ENCODE measurements around the gene RASSF1.
A peak's percentile ranks its signal among the peaks of the same experiment; 100 is the strongest.

Gene RASSF1

GRCh38 chr3:50378757-50379156 lies 38.1 kb upstream of the RASSF1 start:
- TF ChIP-seq ARNT (IDR thresholded peaks at IDR 0.05): no peak
- TF ChIP-seq ELF4 (IDR thresholded peaks at IDR 0.05): no peak
- no peak for TF ChIP-seq LEF1 (IDR thresholded peaks at IDR 0.05; ENCODE audit: borderline replicate concordance)
- ChIA-PET CTCF (no interaction called here), POLR2A (no interaction called here)
- DNase-seq (ENCODE audit: extremely low spot score): no peak

- CTCF ChIA-PET: no interaction called here
- DNase-seq (ENCODE audit: extremely low spot score): no peak
- POLR2A ChIA-PET: interaction anchor here (1.0 kb wide), 1 partner anchor 41 kb away, joined by 3 read pairs; no protein-coding TSS in a partner anchor
- TF ChIP-seq PKNOX1 (IDR thresholded peaks at IDR 0.05) (no peak), HDGF (IDR thresholded peaks at IDR 0.05; ENCODE audit: borderline replicate concordance) (no peak), ELF4 (IDR thresholded peaks at IDR 0.05) (no peak), LEF1 (IDR thresholded peaks at IDR 0.05; ENCODE audit: borderline replicate concordance) (no peak), FOXM1 (IDR thresholded peaks at IDR 0.05; ENCODE audit: borderline replicate concordance) (no peak), BHLHE40 (IDR thresholded peaks at IDR 0.05; ENCODE audit: borderline replicate concordance) (no peak), CTBP1 (IDR thresholded peaks at IDR 0.05; ENCODE audit: borderline replicate concordance) (no peak)
Observed at GRCh38 chr3:50378024-50378423, 37.4 kb upstream of the RASSF1 start.

- ChIA-PET POLR2A (interaction anchor here (1.0 kb wide), 1 partner anchor 48 kb away, joined by 3 read pairs; the partner anchor contains the start of gene TUSC2), CTCF (no interaction called here)
- TF ChIP-seq HDGF (IDR thresholded peaks at IDR 0.05; ENCODE audit: borderline replicate concordance) (no peak), SP1 (IDR thresholded peaks at IDR 0.05) (no peak), BHLHE40 (IDR thresholded peaks at IDR 0.05; ENCODE audit: borderline replicate concordance) (no peak), PKNOX1 (IDR thresholded peaks at IDR 0.05) (no peak)
- peak; percentile 26 for DNase-seq (ENCODE audit: extremely low spot score)
Observed at GRCh38 chr3:50375258-50375931, 34.8 kb upstream of the RASSF1 start.

- no peak for DNase-seq (ENCODE audit: extremely low spot score)
- ChIA-PET CTCF (no interaction called here), POLR2A (interaction anchor here (1.0 kb wide), 1 partner anchor 47 kb away, joined by 3 read pairs; the partner anchor contains the start of gene TUSC2)
- TF ChIP-seq FOXA1 (IDR thresholded peaks at IDR 0.05) (no peak), BHLHE40 (IDR thresholded peaks at IDR 0.05; ENCODE audit: borderline replicate concordance) (no peak), ZNF384 (IDR thresholded peaks at IDR 0.05) (no peak), PKNOX1 (IDR thresholded peaks at IDR 0.05) (no peak), SUZ12 (IDR thresholded peaks at IDR 0.05) (no peak)
Observed at GRCh38 chr3:50374363-50375257, 34.0 kb upstream of the RASSF1 start.

GRCh38 chr3:50373146-50374051 lies 32.8 kb upstream of the RASSF1 start:
- ChIA-PET CTCF (no interaction called here), POLR2A (no interaction called here)
- DNase-seq (ENCODE audit: extremely low spot score): no peak
- TF ChIP-seq FOXK2 (IDR thresholded peaks at IDR 0.05) (no peak), FOXA1 (IDR thresholded peaks at IDR 0.05) (no peak)

GRCh38 chr3:50372349-50372748 lies 31.7 kb upstream of the RASSF1 start:
- ChIA-PET POLR2A (no interaction called here), CTCF (no interaction called here)
- DNase-seq (ENCODE audit: extremely low spot score): no peak
- TF ChIP-seq SUZ12 (IDR thresholded peaks at IDR 0.05): no peak
- TF ChIP-seq L3MBTL2 (conservative IDR thresholded peaks at IDR 0.05): no peak
- TF ChIP-seq HDGF (IDR thresholded peaks at IDR 0.05; ENCODE audit: borderline replicate concordance): no peak

Data from HEK293T (cell line).